GM20000 (cell line): ENCODE data around the gene FNTB.
"Not testable (repeated sequence)": the region's sequence is repeated elsewhere in the genome, so short reads cannot be mapped to it uniquely, and the experiment has no call there.

ENCODE experiments used
- DNase-seq: peaks from one replicate; pipeline ENCODE4 v3.0.0; 2012; ENCODE audit warnings: low spot score
- TF ChIP-seq, protein P1 (sequence below): IDR thresholded peaks from 2 replicates; pipeline ENCODE4 v1.5.1; 2012; ENCODE audit warnings: mild to moderate bottlenecking, control low read depth; ENCODE audit errors: extremely low read depth, missing control alignments

Gene FNTB

DNA sequence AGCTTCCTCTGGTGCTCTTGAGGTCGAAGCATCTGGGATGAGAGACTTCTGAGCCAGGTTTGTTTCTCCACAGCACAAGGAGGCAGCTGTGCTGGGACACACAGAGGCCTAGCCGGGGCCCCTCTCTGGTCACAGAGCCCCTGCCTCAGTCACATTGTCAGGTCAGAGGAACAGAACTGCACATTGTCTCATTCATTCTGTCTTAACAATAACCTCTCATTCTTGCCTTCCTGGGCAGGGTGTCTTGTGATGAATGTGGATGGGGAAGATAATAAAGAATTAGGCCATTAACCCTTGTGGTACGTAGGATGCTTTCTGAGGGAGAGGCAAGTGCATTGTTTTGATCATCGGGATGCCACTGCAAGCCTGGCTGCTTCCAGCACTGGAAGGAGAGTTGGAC lies 29.8 kb downstream of the FNTB start:
- no peak for DNase-seq
- TF ChIP-seq, protein P1, sequence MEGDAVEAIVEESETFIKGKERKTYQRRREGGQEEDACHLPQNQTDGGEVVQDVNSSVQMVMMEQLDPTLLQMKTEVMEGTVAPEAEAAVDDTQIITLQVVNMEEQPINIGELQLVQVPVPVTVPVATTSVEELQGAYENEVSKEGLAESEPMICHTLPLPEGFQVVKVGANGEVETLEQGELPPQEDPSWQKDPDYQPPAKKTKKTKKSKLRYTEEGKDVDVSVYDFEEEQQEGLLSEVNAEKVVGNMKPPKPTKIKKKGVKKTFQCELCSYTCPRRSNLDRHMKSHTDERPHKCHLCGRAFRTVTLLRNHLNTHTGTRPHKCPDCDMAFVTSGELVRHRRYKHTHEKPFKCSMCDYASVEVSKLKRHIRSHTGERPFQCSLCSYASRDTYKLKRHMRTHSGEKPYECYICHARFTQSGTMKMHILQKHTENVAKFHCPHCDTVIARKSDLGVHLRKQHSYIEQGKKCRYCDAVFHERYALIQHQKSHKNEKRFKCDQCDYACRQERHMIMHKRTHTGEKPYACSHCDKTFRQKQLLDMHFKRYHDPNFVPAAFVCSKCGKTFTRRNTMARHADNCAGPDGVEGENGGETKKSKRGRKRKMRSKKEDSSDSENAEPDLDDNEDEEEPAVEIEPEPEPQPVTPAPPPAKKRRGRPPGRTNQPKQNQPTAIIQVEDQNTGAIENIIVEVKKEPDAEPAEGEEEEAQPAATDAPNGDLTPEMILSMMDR: no peak

DNA sequence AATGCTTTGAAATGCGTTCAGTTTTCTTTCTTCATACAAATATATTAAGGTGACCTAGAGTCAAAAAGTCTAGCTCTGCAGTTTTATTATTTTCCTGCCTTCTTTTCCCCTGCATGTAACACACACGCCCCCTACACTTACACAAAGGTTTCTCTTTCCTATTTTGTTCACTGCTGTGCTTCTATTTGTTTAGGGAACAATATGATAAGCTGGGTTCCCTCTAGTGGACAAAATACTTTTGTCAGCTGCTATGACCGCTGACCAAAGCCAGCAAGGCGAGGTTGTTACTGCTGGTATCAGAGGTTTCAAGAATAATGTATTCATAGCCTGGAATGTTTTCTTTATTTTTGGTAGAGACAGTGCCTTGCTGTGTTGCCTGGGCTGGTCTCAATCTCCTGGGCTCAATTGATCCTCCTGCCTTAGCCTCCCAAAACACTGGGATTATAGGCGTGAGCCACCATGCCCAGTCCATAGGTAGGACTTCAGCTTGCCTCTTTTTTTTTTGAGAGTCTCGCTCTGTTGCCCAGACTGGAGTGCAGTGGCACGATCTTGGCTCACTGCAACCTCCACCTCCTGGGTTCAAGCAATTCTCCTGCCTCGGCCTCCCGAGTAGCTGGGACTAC lies 33.4 kb downstream of the FNTB start:
- peak; percentile 58 for DNase-seq
- TF ChIP-seq, protein P1: peak; percentile 29

DNA sequence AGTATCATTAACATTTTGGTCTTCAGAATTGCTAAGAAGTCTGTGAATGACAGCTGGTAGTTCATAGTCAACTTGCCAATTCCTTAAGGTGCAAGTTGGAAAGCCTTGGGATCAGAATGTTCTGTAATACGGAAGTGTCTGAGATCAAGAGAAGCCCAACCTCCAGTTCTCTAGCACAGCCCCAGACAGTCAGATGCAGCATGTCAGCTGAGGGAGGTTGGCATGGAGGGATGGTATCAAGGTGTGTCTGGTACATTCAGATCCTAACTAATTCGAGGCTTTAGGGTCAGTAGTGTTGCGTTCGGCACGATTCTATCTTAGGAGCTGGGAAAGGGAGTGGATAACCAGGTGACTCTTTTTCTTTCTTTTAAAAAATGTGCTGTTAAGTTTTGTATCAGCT lies 38.3 kb downstream of the FNTB start:
- TF ChIP-seq, protein P1: no peak
- no peak for DNase-seq

DNA sequence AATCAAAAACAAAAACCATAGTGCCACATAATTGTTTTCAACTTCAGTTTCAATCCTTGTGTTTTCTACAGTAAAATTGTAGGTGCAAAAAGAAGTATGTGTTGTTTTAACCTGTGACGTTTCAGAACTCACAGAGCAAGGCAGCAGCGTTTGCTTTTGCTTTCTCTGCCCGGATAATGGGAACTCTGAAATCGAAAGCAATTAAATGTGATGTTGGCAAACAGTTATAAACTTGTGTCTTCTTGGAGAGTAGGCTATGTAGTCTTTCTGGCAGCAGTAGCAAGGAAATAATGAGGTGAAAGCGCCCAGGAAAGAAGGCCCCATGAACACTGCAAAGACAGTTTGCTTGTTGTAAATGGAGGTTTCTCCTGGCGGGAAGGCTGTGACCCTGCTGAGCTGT lies 39.1 kb downstream of the FNTB start:
- TF ChIP-seq, protein P1: no peak
- no peak for DNase-seq

DNA sequence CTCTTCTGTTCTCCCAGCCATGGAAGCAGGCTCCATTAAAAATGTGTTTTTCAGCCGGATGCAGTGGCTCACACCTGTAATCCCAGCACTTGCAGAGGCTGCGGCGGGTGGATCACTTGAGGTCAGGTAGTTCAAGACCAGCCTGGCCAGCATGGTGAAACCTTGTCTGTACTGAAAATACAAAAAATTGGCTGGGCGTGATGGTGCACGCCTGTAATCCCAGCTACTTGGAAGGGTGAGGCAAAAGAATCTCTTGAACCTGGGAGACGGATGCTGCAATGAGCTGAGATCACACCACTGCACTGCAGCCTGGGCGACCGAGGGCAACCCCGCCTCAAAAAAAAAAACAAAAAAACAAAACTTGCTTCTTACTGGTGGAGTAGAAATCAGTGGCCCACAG lies 39.8 kb downstream of the FNTB start:
- TF ChIP-seq, protein P1: no peak
- no peak for DNase-seq

DNA sequence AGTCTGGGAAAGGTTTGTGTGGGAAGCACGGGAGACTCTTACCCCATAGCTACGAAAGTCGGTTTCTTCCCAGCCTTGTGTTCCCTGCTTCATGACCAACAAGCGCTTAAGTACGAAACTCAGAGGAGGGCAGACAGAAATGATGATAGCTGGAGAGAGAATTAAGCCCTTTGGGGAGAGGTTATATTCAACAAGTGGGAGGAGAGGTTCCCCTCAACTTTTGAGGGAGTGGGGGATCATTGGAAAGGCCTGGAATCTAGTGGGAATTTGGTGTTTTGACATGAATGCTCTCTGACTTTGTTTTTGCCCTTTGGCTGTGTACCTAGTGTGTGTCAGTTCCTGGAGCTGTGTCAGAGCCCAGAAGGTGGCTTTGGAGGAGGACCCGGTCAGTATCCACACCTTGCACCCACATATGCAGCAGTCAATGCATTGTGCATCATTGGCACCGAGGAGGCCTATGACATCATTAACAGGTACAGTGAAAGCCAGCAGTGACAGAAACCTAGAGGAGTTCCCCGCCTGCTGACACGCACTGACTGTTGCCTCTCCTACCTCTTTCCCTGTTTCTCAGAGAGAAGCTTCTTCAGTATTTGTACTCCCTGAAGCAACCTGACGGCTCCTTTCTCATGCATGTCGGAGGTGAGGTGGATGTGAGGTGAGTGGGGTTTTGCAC lies 40.6 kb downstream of the FNTB start:
- TF ChIP-seq, protein P1: no peak
- no peak for DNase-seq

DNA sequence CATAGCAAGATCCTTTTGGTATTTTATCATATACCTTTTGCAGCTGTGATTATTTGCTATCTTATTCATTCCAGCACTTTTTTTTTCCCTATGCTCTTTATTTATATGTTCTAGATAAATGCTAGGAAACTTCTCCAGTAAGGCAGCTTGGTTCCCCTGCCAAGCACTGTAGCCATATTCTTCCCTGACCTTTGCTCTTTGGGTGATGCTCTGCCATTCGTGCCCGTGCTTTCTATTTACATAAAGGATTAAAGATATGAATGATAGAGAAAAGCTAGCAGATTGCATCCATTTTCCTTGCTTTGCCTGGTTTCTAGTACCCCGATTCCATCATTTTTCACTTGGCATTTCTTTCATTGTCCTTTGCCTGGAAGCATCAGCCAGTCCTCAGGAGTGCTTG lies 42.2 kb downstream of the FNTB start:
- TF ChIP-seq, protein P1: no peak
- no peak for DNase-seq

DNA sequence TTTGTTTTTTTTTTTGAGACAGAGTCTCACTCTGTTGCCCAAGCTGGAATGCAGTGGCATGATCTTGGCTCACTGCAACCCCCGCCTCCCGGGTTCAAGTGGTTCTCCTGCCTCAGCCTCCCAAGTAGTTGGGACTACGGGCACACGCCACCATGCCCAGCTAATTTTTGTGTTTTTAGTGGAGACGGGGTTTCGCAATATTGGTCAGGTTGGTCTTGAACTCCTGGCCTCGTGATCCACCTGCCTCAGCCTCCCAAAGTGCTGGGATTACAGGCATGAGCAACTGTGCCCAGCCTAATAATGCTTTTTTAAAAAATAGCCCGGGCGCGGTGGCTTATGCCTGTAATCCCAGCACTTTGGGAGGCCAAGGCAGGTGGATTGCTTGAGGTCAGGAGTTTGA lies 44.6 kb downstream of the FNTB start:
- DNase-seq: not testable (repeated sequence)
